ENCODE results near the gene STUB1.

The STUB1 gene

DNA sequence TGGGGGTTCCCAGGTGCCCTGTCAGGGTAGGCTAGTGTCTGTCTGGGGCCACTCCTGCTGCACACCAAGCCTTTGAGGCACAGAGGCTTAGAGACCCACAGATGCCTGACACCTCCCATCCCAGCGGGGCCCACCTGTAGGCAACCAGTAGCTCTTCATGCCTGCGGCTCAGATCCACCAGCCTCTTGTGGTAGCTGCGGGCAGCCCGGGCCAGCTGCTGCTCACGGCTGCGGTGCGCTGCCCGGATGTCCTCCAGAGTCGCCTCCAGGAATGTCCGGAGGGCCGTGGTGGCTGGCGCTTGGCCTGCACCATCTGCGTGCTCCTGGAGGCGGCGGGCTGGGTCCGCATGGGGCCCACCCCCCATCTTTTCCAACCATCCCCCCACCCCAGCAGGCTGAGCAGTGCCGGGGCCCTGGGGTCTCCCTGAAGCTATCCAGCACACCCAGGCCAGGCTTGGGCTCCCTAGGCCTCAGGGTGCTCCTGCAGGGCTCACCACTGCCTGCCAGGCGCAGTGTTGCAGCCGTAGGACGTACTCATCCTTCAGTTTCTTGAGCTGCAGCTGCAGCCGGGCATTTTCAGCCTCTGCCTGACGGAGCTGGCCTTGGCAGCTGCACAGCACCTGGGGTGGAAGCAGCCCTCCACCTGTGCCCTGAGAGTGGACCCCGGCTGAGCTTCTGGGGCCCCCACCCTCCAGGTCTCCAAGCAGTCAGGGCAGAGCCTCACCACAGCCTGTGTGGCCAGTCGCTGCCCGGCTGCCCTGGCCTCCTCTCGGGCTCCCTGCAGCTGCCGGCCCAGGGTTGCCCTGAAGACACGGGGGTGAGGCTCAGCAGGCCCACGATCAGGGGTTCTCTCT lies 44.2 kb downstream of the STUB1 start:
- DNase-seq (ENCODE audit: low read depth in 2 of 2, low spot score in 1 of 2) = no peak

- DNase-seq (ENCODE audit: low read depth in 2 of 2, low spot score in 1 of 2) = no peak
These were observed 44.8 kb downstream of the STUB1 start for GRCh38 chr16:725041-725376.

DNA sequence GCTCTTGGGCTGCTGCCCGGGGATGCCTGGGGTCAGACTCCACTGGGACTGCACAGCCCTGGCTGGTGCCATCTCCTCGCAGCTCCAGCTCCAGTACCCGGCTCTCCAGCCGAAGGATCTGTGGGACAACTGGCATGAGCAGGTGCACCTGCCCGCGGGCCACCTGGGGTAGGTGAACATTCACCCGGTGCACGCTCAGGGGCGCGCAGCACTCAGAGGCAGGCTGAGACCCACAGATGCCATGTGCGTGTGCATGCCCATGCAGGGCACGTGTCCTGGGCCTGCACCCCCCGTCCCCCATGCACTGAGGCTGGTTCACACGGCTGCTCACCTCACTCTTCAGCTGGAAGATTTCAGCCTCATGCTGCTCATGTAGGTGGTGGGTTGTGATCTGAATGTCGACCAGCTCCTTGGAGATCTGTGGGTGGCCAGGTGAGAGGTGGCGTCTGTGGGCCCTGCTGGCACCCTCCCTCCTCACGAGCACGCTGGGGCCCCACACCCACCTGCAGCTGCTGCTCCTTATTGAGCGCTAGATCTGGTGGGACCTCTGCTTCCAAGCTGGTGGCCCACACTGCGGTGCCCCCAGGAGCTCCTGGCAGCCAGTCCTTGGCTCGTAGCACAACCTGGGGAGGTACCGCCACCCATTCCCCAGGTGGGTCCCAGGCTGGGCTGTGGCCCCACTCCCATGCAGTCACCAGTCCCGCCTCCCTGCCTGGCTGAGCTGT lies 45.4 kb downstream of the STUB1 start:
- DNase-seq (ENCODE audit: low read depth in 2 of 2, low spot score in 1 of 2) = no peak

DNA sequence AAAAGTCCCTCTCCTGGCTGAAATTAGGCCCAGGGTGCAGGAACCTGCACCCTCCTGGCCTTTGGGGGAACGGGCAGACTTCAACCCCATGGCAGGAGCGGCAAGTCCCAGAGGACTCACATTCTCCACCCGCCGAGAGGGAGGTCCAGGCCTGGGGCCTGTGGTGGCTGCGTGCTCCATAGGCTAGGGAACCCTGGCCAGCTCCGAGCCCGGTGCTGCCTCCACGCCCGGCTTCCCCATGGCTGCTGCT lies 45.9 kb downstream of the STUB1 start:
- no peak for DNase-seq (ENCODE audit: low read depth in 2 of 2, low spot score in 1 of 2)

- DNase-seq (ENCODE audit: low read depth in 2 of 2, low spot score in 1 of 2) = peak; percentile 28 to 38
These were observed 46.5 kb downstream of the STUB1 start, which contains the start of the genes CCDC78 and HAGHL for GRCh38 chr16:726438-727290. TSS of gene CCDC78 (minus strand) at chr16:726443. CDS start at chr16:726367, 76 bp downstream. TSS of gene HAGHL (plus strand) at chr16:727106. CDS start at chr16:727510, 404 bp downstream.

DNA sequence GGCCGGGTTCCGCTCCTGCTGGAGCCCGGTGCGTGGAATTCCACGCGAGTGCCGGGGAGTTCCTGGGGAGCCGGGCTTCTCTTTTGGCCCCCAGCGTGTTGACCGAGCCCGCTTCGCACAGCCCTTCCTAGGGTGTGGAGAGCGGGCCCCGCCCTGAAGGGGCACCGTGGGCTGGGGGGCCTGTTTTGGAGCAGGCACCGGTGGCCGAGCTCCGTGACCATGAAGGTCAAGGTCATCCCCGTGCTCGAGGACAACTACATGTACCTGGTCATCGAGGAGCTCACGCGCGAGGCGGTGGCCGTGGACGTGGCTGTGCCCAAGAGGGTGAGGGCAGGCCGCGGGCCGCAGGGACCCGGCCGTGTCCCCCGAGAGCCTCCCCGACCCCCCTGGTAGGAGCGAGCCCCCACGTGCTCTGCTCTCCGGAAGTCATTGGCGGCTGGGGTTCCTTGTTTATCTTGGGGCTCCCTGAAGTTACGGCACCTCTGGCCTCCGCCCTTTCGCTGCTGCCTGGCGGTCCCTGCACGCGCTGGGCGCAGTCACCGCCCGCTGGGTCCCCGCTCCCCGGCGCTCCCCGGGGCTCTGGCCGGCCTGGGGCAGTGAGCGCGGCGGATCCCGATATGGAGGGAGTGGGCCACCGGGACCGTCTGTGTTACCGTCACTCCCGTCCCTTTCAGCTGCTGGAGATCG lies 47.2 kb downstream of the STUB1 start:
- DNase-seq (ENCODE audit: low read depth in 2 of 2, low spot score in 1 of 2) = no peak

DNA sequence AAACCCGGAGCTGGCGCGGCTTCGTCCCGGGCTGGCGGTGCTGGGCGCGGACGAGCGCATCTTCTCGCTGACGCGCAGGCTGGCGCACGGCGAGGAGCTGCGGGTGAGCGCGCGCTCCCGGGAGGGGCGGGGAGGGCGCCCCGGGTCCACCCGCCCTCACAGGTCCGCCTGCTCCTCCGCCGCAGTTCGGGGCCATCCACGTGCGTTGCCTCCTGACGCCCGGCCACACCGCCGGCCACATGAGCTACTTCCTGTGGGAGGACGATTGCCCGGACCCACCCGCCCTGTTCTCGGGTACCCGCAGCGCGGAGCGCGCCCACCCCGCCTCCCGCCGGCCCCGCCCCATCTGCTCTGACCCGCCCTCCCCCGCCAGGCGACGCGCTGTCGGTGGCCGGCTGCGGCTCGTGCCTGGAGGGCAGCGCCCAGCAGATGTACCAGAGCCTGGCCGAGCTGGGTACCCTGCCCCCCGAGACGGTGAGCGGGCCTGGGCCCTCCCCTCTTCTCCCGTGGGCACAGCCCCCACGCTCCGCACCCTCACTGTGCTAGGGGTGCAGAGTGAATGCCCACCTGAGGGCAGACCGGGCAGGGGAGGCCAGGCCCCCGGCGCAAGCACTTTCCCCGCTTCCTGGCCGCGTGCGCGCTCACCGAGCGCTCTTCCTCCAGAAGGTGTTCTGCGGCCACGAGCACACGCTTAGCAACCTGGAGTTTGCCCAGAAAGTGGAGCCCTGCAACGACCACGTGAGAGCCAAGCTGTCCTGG lies 48.1 kb downstream of the STUB1 start:
- DNase-seq (ENCODE audit: low read depth in 2 of 2, low spot score in 1 of 2) = peak; percentile 29 to 33

DNA sequence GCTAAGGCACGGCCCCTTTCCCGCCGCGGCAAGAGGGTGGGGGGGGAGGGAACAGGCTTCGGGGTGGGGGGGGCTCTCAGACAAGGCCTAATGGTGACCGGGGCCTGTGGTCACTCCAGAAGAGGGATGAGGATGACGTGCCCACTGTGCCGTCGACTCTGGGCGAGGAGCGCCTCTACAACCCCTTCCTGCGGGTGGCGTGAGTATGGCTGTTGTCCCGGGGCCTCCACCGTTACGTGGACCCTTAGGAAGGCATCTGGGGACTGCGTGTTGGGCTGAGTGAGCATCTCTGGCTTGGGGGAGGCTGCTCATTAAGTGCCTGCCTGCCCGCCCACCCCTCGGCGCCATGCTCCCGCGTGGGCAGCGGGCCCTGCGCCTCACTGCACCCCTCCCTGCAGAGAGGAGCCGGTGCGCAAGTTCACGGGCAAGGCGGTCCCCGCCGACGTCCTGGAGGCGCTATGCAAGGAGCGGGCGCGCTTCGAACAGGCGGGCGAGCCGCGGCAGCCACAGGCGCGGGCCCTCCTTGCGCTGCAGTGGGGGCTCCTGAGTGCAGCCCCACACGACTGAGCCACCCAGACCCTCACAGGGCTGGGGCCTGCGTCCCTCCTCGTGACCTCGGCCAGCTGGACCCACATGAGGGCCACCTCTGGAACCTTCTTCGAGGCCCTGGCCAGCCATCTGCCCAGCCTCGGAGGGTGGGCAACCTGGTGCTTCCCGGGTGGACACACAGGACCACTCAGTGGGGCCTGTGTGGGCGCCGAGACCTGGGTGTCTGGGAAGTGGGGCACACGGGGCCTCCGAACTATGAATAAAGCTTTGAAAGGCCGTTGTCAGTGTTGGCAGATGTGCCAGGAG lies 48.9 kb downstream of the STUB1 start:
- DNase-seq (ENCODE audit: low read depth in 2 of 2, low spot score in 1 of 2) = no peak

DNA sequence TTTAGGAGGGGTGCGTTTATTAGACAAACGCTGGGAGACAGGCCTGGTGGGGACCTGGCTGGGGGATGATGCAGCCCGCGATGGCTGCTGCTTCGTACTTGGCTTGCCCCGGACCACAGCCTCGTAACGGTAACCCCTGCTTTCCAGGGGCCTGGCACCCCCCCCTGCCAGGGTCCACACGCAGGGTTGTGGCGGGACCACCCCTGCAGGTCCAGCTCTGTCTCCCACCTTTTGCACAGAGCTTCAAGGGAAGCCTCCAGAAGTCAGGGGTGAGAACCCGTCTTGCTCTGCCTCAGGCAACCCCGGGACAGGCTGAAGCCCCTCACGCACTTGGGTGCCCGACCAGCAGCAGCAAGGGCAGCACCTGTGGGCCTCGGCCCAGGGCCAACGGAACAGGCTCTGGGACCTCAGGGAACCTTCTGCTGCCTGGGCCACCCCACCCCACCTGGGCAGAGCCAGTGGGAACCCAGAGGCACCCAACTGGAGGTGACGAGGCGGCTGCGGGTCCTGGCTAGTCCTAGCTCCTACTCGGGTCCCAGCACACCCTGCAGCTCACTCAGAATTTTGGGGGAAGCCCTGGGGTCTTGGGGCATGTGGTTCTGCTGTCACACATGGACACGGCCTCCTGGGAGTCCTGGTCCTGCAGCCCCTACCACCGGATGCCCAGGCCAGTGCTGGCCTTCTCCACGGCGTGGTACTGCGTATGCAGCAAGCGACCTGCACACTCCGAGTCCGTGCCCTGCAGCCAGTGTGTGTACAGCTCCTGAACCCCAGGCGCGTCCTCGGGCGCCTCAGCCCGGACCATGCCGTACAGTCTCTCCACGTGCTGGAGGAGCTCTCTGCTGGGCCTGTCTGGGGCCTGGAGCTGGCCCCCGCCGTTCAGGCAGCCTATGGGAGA lies 49.8 kb downstream of the STUB1 start:
- no peak for DNase-seq (ENCODE audit: low read depth in 2 of 2, low spot score in 1 of 2)

GRCh38 chr16:730666-731509 lies 50.7 kb downstream of the STUB1 start:
- DNase-seq (ENCODE audit: low read depth in 2 of 2, low spot score in 1 of 2) = no peak

GRCh38 chr16:732332-732731 lies 52.1 kb downstream of the STUB1 start:
- DNase-seq (ENCODE audit: low read depth in 2 of 2, low spot score in 1 of 2) = no peak

All from stimulated activated CD8-positive, alpha-beta memory T cell treated with anti-CD3 and anti-CD28 coated beads, Interleukin-4, amount 100 ng/mL, for 1 hour (primary cell).